WTC11 (cell line): ENCODE measurements around the gene GOLGA5. TPM values are rescaled to one million over a fixed set of nuclear protein-coding genes. Genes with fewer than 3 reads are reported as not detected.

Source experiments
- ATAC-seq: fragments of 200-7000 bp; cut with Tn5 transposase; 2 replicates; pipeline ENCODE4 v1.10.0; 2021; ENCODE audit warnings: mild to moderate bottlenecking, moderate library complexity
- CTCF ChIA-PET: fragments of 300-600 bp; sonication (Branson Sonifier 250); formaldehyde crosslinking; loops from one replicate; lab custom pipeline; 2021; ENCODE audit warnings: antibody characterized with exemption; lab: Charles Lee
- POLR2A ChIA-PET: fragments of 350-600 bp; sonication (Branson Sonifier 250); formaldehyde crosslinking; loops from one replicate; lab custom pipeline; 2021; ENCODE audit warnings: antibody characterized with exemption; lab: Charles Lee
- DNase-seq: peaks from one replicate; pipeline ENCODE4 v3.0.0; 2021; ENCODE audit warnings: low spot score
- H3K27ac Mint-ChIP-seq: 2 replicates; pipeline ENCODE4 v1.8.0; 2021; ENCODE audit warnings: mixed read lengths
- H3K27me3 Mint-ChIP-seq: 2 replicates; pipeline ENCODE4 v1.8.0; 2021; ENCODE audit warnings: low read depth, mild to moderate bottlenecking, moderate library complexity, mixed read lengths
- H3K36me3 Mint-ChIP-seq: 2 replicates; pipeline ENCODE4 v1.8.0; 2021; ENCODE audit warnings: mixed read lengths
- H3K4me1 Mint-ChIP-seq: 2 replicates; pipeline ENCODE4 v1.8.0; 2022; ENCODE audit warnings: mixed read lengths
- H3K4me3 Mint-ChIP-seq: 2 replicates; pipeline ENCODE4 v1.8.0; 2021; ENCODE audit warnings: mild to moderate bottlenecking, moderate library complexity, mixed read lengths
- H3K9me3 Mint-ChIP-seq: 2 replicates; pipeline ENCODE4 v1.8.0; 2021; ENCODE audit warnings: mixed read lengths
- ELF4 ChIP-seq: sonication (generic); formaldehyde crosslinking; IDR thresholded peaks from 2 replicates; pipeline ENCODE4 v1.8.1; 2022; ENCODE audit warnings: low read depth, mild to moderate bottlenecking, moderate library complexity, missing genetic modification reagents
- NFE2L1 ChIP-seq: sonication (generic); formaldehyde crosslinking; IDR thresholded peaks from 2 replicates; pipeline ENCODE4 v1.8.1; 2023; ENCODE audit warnings: missing genetic modification reagents
- ZNF263 ChIP-seq: sonication (generic); formaldehyde crosslinking; IDR thresholded peaks from 2 replicates; pipeline ENCODE4 v1.8.1; 2022; ENCODE audit warnings: low read depth, mild to moderate bottlenecking, moderate library complexity, missing genetic modification reagents
- ZNF396 ChIP-seq: fragments of 250-450 bp; sonication (Bioruptor Pico); IDR thresholded peaks from 2 replicates; pipeline ENCODE4 v1.8.0; 2021; ENCODE audit warnings: mild to moderate bottlenecking, moderate library complexity, borderline replicate concordance
- total RNA-seq: library from RNA; stranded (reverse); gene quantifications from 3 replicates; pipeline ENCODE4 v1.2.3, GENCODE V29; 2021
- TF ChIP-seq, protein P1 (sequence below): sonication (generic); formaldehyde crosslinking; IDR thresholded peaks from 2 replicates; pipeline ENCODE4 v1.8.0; 2022; ENCODE audit warnings: missing genetic modification reagents
- TF ChIP-seq, protein P2 (sequence below): fragments of 250-450 bp; sonication (Bioruptor Pico); IDR thresholded peaks from 2 replicates; pipeline ENCODE4 v1.8.0; 2021; ENCODE audit warnings: mild to moderate bottlenecking
- TF ChIP-seq, protein P3 (sequence below): fragments of 250-450 bp; sonication (Bioruptor Pico); IDR thresholded peaks from 2 replicates; pipeline ENCODE4 v1.9.0; 2021; ENCODE audit warnings: mild to moderate bottlenecking
- TF ChIP-seq, protein P4 (sequence below): fragments of 250-450 bp; sonication (Bioruptor Pico); conservative IDR thresholded peaks from 2 replicates; pipeline ENCODE4 v1.9.0; 2021; ENCODE audit warnings: mild to moderate bottlenecking
- TF ChIP-seq, protein P5 (sequence below): sonication (generic); formaldehyde crosslinking; IDR thresholded peaks from 2 replicates; pipeline ENCODE4 v1.8.1; 2023; ENCODE audit warnings: mild to moderate bottlenecking, missing genetic modification reagents
- TF ChIP-seq, protein P6 (sequence below): fragments of 250-450 bp; sonication (Bioruptor Pico); IDR thresholded peaks from 2 replicates; pipeline ENCODE4 v1.9.0; 2021; ENCODE audit warnings: mild to moderate bottlenecking, borderline replicate concordance
- TF ChIP-seq, protein P7 (sequence below): sonication (generic); formaldehyde crosslinking; IDR thresholded peaks from 2 replicates; pipeline ENCODE4 v1.8.1; 2022; ENCODE audit warnings: low read depth, mild to moderate bottlenecking, moderate library complexity, missing genetic modification reagents, borderline replicate concordance

Gene GOLGA5
- total RNA-seq, 1 experiment from 2014 or later, result 27.0 TPM

DNA sequence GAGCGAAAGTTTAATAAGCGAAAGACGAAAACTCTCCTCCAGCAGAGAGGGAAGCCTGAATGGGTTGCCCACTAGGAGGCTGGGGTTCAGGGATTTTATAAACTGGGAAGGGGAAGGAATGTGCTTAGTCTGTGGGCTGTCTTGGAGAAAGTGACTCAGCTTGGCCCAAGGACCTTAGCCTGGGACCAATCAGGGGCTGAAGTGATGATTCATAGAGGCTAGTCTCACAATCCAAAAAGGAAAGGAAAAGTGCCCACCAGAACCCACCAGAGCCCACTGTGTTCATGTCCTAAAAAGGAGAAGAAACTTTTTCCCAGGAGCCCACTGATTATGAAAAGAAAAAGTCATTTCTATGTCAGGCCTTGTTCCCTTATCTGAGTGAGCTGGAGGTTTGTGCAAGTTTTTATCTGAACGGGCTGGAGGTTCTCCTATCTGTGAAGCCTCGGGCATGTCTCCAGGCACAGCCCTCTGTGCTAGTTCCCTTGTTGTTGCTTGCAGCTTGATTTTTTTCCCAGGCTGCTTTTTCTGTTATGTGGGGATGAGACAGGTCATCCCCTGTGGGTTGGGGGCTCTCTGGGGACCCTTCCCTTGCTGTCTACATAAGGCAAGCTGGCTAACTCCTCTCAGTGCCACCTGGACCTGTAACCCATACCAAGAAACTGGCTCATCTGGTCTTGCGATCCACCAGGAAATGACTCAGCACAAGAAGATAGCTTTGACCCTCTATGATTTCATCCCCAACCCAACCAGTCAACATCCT, 8.3 kb upstream of the GOLGA5 start (continued):
- TF ChIP-seq, protein P1, sequence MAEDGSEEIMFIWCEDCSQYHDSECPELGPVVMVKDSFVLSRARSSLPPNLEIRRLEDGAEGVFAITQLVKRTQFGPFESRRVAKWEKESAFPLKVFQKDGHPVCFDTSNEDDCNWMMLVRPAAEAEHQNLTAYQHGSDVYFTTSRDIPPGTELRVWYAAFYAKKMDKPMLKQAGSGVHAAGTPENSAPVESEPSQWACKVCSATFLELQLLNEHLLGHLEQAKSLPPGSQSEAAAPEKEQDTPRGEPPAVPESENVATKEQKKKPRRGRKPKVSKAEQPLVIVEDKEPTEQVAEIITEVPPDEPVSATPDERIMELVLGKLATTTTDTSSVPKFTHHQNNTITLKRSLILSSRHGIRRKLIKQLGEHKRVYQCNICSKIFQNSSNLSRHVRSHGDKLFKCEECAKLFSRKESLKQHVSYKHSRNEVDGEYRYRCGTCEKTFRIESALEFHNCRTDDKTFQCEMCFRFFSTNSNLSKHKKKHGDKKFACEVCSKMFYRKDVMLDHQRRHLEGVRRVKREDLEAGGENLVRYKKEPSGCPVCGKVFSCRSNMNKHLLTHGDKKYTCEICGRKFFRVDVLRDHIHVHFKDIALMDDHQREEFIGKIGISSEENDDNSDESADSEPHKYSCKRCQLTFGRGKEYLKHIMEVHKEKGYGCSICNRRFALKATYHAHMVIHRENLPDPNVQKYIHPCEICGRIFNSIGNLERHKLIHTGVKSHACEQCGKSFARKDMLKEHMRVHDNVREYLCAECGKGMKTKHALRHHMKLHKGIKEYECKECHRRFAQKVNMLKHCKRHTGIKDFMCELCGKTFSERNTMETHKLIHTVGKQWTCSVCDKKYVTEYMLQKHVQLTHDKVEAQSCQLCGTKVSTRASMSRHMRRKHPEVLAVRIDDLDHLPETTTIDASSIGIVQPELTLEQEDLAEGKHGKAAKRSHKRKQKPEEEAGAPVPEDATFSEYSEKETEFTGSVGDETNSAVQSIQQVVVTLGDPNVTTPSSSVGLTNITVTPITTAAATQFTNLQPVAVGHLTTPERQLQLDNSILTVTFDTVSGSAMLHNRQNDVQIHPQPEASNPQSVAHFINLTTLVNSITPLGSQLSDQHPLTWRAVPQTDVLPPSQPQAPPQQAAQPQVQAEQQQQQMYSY (CRISPR knock-in tag), result no peak
- TF ChIP-seq ELF4, result no peak
- TF ChIP-seq NFE2L1, result no peak
- TF ChIP-seq, protein P2, sequence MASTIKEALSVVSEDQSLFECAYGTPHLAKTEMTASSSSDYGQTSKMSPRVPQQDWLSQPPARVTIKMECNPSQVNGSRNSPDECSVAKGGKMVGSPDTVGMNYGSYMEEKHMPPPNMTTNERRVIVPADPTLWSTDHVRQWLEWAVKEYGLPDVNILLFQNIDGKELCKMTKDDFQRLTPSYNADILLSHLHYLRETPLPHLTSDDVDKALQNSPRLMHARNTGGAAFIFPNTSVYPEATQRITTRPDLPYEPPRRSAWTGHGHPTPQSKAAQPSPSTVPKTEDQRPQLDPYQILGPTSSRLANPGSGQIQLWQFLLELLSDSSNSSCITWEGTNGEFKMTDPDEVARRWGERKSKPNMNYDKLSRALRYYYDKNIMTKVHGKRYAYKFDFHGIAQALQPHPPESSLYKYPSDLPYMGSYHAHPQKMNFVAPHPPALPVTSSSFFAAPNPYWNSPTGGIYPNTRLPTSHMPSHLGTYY, result no peak

DNA sequence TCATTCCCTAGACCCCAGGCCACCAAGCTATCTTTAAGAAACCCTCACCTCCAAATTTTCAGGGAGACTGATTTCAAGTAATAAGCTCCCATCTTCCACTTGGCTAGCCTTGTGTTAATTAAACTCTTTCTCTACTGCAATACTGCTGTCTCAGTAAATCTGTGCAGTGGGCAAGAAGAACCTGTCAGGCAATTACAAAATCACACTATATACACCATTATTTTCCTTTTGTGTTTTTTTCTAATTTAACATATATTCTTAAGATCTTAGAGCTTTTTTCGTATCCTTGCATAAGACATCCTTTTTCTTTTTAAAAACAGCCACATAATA, 7.7 kb upstream of the GOLGA5 start:
- no peak overlapping the region for H3K4me3 Mint-ChIP-seq
- ATAC-seq, result no peak
- peaks cover 38% of the 10 kb centered on the region for H3K9me3 Mint-ChIP-seq

More for the DNA sequence above, 7.7 kb upstream of the GOLGA5 start:
- H3K27me3 Mint-ChIP-seq, result peaks cover 20% of the 10 kb centered on the region
- CTCF ChIA-PET, result interaction anchor here (1.0 kb wide), 2 partner anchors 44 to 71 kb away, joined by 3 to 5 read pairs; no protein-coding TSS in a partner anchor
- peaks cover 24% of the 10 kb centered on the region for H3K36me3 Mint-ChIP-seq
- no peak for DNase-seq
- peaks cover 4% of the 10 kb centered on the region for H3K4me1 Mint-ChIP-seq
- TF ChIP-seq ZNF263 (CRISPR knock-in tag) (no peak), ZNF396 (CRISPR knock-in tag) (no peak)
- TF ChIP-seq, protein P3, sequence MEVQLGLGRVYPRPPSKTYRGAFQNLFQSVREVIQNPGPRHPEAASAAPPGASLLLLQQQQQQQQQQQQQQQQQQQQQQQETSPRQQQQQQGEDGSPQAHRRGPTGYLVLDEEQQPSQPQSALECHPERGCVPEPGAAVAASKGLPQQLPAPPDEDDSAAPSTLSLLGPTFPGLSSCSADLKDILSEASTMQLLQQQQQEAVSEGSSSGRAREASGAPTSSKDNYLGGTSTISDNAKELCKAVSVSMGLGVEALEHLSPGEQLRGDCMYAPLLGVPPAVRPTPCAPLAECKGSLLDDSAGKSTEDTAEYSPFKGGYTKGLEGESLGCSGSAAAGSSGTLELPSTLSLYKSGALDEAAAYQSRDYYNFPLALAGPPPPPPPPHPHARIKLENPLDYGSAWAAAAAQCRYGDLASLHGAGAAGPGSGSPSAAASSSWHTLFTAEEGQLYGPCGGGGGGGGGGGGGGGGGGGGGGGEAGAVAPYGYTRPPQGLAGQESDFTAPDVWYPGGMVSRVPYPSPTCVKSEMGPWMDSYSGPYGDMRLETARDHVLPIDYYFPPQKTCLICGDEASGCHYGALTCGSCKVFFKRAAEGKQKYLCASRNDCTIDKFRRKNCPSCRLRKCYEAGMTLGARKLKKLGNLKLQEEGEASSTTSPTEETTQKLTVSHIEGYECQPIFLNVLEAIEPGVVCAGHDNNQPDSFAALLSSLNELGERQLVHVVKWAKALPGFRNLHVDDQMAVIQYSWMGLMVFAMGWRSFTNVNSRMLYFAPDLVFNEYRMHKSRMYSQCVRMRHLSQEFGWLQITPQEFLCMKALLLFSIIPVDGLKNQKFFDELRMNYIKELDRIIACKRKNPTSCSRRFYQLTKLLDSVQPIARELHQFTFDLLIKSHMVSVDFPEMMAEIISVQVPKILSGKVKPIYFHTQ (CRISPR knock-in tag), result no peak
- TF ChIP-seq, protein P4, sequence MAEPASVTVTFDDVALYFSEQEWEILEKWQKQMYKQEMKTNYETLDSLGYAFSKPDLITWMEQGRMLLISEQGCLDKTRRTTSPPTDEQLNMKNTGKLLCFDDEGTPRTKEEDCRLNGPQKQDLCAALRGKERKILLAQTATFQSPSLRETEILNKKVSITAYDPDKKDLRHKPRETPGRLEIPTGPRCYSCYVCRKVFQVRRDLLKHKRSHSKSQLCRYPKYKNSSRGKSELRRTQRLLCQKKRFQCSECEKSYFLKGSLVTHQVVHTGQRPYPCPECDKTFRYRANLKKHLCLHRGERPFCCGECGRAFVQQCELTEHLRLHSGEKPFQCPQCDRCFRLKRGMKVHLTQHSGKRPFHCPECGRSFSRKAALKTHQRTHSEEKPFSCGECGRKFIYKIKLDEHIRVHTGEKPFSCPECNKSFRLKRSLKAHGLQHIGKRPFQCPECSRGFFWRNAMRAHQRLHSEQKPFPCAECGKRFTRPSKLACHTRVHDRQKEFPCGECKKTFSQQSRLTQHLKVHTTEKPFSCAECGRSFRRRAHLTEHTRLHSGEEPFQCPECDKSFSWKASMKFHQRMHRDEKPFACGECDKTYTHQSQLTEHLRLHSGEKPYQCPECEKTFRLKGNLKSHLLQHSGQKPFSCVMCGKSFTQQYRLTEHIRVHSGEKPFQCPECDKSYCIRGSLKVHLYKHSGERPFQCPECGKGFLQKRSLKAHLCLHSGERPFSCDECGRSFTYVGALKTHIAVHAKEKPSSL (CRISPR knock-in tag), result no peak
- TF ChIP-seq, protein P5, sequence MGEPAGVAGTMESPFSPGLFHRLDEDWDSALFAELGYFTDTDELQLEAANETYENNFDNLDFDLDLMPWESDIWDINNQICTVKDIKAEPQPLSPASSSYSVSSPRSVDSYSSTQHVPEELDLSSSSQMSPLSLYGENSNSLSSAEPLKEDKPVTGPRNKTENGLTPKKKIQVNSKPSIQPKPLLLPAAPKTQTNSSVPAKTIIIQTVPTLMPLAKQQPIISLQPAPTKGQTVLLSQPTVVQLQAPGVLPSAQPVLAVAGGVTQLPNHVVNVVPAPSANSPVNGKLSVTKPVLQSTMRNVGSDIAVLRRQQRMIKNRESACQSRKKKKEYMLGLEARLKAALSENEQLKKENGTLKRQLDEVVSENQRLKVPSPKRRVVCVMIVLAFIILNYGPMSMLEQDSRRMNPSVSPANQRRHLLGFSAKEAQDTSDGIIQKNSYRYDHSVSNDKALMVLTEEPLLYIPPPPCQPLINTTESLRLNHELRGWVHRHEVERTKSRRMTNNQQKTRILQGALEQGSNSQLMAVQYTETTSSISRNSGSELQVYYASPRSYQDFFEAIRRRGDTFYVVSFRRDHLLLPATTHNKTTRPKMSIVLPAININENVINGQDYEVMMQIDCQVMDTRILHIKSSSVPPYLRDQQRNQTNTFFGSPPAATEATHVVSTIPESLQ (CRISPR knock-in tag), result no peak
- TF ChIP-seq, protein P6, sequence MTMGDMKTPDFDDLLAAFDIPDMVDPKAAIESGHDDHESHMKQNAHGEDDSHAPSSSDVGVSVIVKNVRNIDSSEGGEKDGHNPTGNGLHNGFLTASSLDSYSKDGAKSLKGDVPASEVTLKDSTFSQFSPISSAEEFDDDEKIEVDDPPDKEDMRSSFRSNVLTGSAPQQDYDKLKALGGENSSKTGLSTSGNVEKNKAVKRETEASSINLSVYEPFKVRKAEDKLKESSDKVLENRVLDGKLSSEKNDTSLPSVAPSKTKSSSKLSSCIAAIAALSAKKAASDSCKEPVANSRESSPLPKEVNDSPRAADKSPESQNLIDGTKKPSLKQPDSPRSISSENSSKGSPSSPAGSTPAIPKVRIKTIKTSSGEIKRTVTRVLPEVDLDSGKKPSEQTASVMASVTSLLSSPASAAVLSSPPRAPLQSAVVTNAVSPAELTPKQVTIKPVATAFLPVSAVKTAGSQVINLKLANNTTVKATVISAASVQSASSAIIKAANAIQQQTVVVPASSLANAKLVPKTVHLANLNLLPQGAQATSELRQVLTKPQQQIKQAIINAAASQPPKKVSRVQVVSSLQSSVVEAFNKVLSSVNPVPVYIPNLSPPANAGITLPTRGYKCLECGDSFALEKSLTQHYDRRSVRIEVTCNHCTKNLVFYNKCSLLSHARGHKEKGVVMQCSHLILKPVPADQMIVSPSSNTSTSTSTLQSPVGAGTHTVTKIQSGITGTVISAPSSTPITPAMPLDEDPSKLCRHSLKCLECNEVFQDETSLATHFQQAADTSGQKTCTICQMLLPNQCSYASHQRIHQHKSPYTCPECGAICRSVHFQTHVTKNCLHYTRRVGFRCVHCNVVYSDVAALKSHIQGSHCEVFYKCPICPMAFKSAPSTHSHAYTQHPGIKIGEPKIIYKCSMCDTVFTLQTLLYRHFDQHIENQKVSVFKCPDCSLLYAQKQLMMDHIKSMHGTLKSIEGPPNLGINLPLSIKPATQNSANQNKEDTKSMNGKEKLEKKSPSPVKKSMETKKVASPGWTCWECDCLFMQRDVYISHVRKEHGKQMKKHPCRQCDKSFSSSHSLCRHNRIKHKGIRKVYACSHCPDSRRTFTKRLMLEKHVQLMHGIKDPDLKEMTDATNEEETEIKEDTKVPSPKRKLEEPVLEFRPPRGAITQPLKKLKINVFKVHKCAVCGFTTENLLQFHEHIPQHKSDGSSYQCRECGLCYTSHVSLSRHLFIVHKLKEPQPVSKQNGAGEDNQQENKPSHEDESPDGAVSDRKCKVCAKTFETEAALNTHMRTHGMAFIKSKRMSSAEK (CRISPR knock-in tag), result no peak
- TF ChIP-seq, protein P7, sequence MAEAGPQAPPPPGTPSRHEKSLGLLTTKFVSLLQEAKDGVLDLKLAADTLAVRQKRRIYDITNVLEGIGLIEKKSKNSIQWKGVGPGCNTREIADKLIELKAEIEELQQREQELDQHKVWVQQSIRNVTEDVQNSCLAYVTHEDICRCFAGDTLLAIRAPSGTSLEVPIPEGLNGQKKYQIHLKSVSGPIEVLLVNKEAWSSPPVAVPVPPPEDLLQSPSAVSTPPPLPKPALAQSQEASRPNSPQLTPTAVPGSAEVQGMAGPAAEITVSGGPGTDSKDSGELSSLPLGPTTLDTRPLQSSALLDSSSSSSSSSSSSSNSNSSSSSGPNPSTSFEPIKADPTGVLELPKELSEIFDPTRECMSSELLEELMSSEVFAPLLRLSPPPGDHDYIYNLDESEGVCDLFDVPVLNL (CRISPR knock-in tag), result no peak
- TF ChIP-seq, all 79 proteins: peak for 0
- POLR2A ChIA-PET, result no interaction called here
- H3K27ac Mint-ChIP-seq, result no peak overlapping the region; the same call in 1 of the 2 replicates
